ENCODE results near the gene RIPOR2. TPM values are rescaled to one million over a fixed set of nuclear protein-coding genes. Genes with fewer than 3 reads are reported as not detected.

Gene RIPOR2
- total and polyA plus RNA-seq, 2 donors (not counting 3 experiments of a cell fraction or from before 2014, with no cell fraction given) = 0.10 TPM; not detected in 1

DNA sequence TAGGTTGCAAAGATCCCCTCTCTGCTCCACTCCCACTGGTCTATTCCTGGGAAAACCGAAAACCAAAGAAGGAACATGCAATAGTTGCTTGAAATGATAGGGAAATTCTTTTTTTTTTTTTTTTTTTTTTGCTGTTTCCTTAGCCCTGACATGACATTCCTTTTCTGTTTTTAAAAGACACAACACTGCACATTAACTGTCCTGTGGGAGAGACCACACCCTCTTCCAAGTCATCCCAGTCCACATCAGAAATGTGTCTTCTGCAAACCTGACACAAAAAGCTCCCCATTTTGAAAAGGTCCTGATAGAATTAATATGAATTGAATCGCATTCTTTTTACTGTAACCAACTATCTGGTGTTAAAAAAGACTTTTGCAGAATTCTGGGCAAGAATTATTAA is 43.4 kb upstream of the RIPOR2 start:
- dilution Hi-C loops (cut with MboI; ENCODE audit: extremely low pct_ligation_motif_present, low sequenced_read_pairs) (no loop called here), intact Hi-C loops (cut with micrococcal nuclease) (no loop called here)
- H3K4me1 ChIP-seq (ENCODE audit: control insufficient read depth, extremely low read depth, insufficient read depth, low read length) = no peaks in the 10 kb centered on the region
- H3K27ac ChIP-seq (ENCODE audit: insufficient read depth, low read depth, low read length) = no peak overlapping the region
- H3K4me2 ChIP-seq (ENCODE audit: insufficient read depth, low read length) = no peak overlapping the region
- H3K9me1 ChIP-seq (replicated peaks; ENCODE audit: control insufficient read depth, extremely low read depth, insufficient read depth, low read length) = no peaks in the 10 kb centered on the region
- CTCF ChIA-PET = interaction anchor here (1.0 to 7.2 kb wide), 2 partner anchors 12 to 39 kb away, joined by 3 to 51 read pairs; no protein-coding TSS in a partner anchor
- no peaks in the 10 kb centered on the region for H3K27me3 ChIP-seq (ENCODE audit: control insufficient read depth in 2 of 2, insufficient read depth in 2 of 2, low read length in 2 of 2)
- POLR2A ChIA-PET = no interaction called here
- H2AFZ ChIP-seq (ENCODE audit: low read depth, low read length) = no peak overlapping the region
- TF ChIP-seq EZH2 (IDR thresholded peaks at IDR 0.05; ENCODE audit: borderline replicate concordance, low read depth, low read length, severe bottlenecking) (no peak), POLR2AphosphoS5 (IDR thresholded peaks at IDR 0.05; ENCODE audit: insufficient read depth, low read depth, low read length) (no peak), FOS (IDR thresholded peaks at IDR 0.05; ENCODE audit: borderline replicate concordance, insufficient read depth, low read length) (no peak), POLR2A (IDR thresholded peaks at IDR 0.05; ENCODE audit: low read depth, low read length) (no peak)
- TF ChIP-seq, protein P1, sequence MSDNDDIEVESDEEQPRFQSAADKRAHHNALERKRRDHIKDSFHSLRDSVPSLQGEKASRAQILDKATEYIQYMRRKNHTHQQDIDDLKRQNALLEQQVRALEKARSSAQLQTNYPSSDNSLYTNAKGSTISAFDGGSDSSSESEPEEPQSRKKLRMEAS (IDR thresholded peaks at IDR 0.05; ENCODE audit: insufficient read depth, insufficient read length) = no peak
- no peak overlapping the region for H3K9ac ChIP-seq (replicated peaks; ENCODE audit: extremely low read depth, insufficient read depth, low read length)
- DNase-seq (ENCODE audit: low read depth, low spot score) = no peak
- H4K20me1 ChIP-seq (replicated peaks; ENCODE audit: control insufficient read depth, extremely low read depth, insufficient read depth, low read length) = no peaks in the 10 kb centered on the region
- no peak overlapping the region for H3K4me3 ChIP-seq (replicated peaks in 1 of 3; ENCODE audit: insufficient read depth in 1 of 3, low read depth in 1 of 3, low read length in 3 of 3)
- no peaks in the 10 kb centered on the region for H3K36me3 ChIP-seq (ENCODE audit: control insufficient read depth in 2 of 2, extremely low read depth in 1 of 2, insufficient read depth in 2 of 2, low read length in 2 of 2)
- no peaks in the 10 kb centered on the region for H3K79me2 ChIP-seq (ENCODE audit: control insufficient read depth, insufficient read depth, low read length)
- no TSS peak for BruUV-seq (replicated peaks)
- H3K9me3 ChIP-seq (replicated peaks; ENCODE audit: control insufficient read depth, insufficient read depth, low read length) = no peaks in the 10 kb centered on the region
- FAIRE-seq = no peak

DNA sequence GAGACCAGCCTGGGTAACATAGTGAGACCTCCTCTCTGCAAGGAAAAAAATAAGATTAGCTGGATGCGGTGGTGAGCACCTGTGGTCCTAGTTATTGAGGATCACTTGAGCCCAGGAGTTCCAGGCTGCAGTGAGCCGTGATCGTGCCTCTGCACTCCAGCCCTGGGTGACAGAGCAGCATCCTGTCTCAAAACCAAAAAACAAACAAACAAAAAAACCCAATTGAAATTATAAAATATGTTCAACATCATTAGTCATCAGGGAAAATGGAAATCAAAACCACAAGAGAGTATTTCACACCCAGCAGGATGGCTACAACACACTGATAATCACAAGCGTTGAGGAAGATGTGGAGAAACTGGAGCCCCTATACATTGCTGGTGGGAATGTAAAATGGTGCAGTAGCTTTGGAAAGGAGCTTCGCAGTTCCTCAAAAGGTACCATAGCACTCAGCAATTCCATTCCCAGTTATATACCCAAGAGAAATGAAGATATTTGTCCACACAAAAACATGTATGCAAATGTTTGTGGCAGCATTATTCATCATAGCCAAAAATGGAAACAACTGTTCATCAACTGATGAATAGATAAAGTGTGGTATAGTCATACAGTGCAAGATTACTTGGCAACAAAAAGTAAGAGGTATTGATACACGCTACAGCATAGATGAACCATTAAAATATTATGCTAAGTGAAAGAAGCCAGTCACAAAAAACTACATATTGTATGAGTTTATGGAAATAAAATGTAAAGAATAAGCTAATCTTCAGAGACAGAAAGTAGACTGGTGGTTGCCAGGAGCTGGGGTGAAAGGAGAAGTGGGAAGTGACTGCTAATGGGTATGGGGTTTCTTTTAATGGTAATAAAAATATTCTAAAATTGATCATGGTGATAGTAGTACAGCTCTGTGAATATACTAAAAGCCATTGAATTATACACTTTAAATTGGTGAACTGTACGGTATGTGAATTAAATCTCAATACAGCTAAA is 38.7 kb upstream of the RIPOR2 start:
- Histone ChIP-seq H3K4me1 (ENCODE audit: control insufficient read depth, extremely low read depth, insufficient read depth, low read length) (no peaks in the 10 kb centered on the region), H3K9me1 (replicated peaks; ENCODE audit: control insufficient read depth, extremely low read depth, insufficient read depth, low read length) (no peaks in the 10 kb centered on the region), H3K27me3 (ENCODE audit: control insufficient read depth in 2 of 2, insufficient read depth in 2 of 2, low read length in 2 of 2) (no peaks in the 10 kb centered on the region), H3K9me3 (replicated peaks; ENCODE audit: control insufficient read depth, insufficient read depth, low read length) (no peaks in the 10 kb centered on the region), H3K4me2 (ENCODE audit: insufficient read depth, low read length) (no peak overlapping the region), H3K9ac (replicated peaks; ENCODE audit: extremely low read depth, insufficient read depth, low read length) (no peak overlapping the region), H3K27ac (ENCODE audit: insufficient read depth, low read depth, low read length) (no peak overlapping the region), H4K20me1 (replicated peaks; ENCODE audit: control insufficient read depth, extremely low read depth, insufficient read depth, low read length) (no peaks in the 10 kb centered on the region), H3K79me2 (ENCODE audit: control insufficient read depth, insufficient read depth, low read length) (no peaks in the 10 kb centered on the region), H3K36me3 (ENCODE audit: control insufficient read depth in 2 of 2, extremely low read depth in 1 of 2, insufficient read depth in 2 of 2, low read length in 2 of 2) (no peaks in the 10 kb centered on the region), H2AFZ (ENCODE audit: low read depth, low read length) (no peak overlapping the region), H3K4me3 (replicated peaks in 1 of 3; ENCODE audit: insufficient read depth in 1 of 3, low read depth in 1 of 3, low read length in 3 of 3) (no peak overlapping the region)
- DNase-seq (ENCODE audit: low read depth, low spot score) (no peak), FAIRE-seq (no peak)
- CTCF ChIA-PET = interaction anchor here (1.4 kb wide), 2 partner anchors 8 to 17 kb away, joined by 3 to 9 read pairs; no protein-coding TSS in a partner anchor
- intact Hi-C loops (cut with micrococcal nuclease) (no loop called here), dilution Hi-C loops (cut with MboI; ENCODE audit: extremely low pct_ligation_motif_present, low sequenced_read_pairs) (no loop called here)
- BruUV-seq (replicated peaks) = no TSS peak
- POLR2A ChIA-PET = no interaction called here
- no peak for TF ChIP-seq GATA2 (IDR thresholded peaks at IDR 0.05; ENCODE audit: insufficient read depth, insufficient read length, low read depth, low read length)
- no peak for TF ChIP-seq POLR2A (IDR thresholded peaks at IDR 0.05; ENCODE audit: low read depth, low read length)
- no peak for TF ChIP-seq FOS (IDR thresholded peaks at IDR 0.05; ENCODE audit: borderline replicate concordance, insufficient read depth, low read length)
- TF ChIP-seq, protein P1 (IDR thresholded peaks at IDR 0.05; ENCODE audit: insufficient read depth, insufficient read length) = no peak
- TF ChIP-seq EZH2 (IDR thresholded peaks at IDR 0.05; ENCODE audit: borderline replicate concordance, low read depth, low read length, severe bottlenecking) = no peak
- no peak for TF ChIP-seq MYC (IDR thresholded peaks at IDR 0.05; ENCODE audit: low read depth, low read length)
- no peak for TF ChIP-seq POLR2AphosphoS5 (IDR thresholded peaks at IDR 0.05; ENCODE audit: insufficient read depth, low read depth, low read length)
- TF ChIP-seq JUN (IDR thresholded peaks at IDR 0.05; ENCODE audit: borderline replicate concordance, insufficient read depth, insufficient read length, low read depth) = no peak
- TF ChIP-seq, protein P2, sequence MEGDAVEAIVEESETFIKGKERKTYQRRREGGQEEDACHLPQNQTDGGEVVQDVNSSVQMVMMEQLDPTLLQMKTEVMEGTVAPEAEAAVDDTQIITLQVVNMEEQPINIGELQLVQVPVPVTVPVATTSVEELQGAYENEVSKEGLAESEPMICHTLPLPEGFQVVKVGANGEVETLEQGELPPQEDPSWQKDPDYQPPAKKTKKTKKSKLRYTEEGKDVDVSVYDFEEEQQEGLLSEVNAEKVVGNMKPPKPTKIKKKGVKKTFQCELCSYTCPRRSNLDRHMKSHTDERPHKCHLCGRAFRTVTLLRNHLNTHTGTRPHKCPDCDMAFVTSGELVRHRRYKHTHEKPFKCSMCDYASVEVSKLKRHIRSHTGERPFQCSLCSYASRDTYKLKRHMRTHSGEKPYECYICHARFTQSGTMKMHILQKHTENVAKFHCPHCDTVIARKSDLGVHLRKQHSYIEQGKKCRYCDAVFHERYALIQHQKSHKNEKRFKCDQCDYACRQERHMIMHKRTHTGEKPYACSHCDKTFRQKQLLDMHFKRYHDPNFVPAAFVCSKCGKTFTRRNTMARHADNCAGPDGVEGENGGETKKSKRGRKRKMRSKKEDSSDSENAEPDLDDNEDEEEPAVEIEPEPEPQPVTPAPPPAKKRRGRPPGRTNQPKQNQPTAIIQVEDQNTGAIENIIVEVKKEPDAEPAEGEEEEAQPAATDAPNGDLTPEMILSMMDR (IDR thresholded peaks at IDR 0.05; ENCODE audit: extremely low read depth in 1 of 2, insufficient read depth in 1 of 2, low read depth in 1 of 2, low read length in 2 of 2) = no peak

All from endothelial cell of umbilical vein (primary cell).